Fibroblast of villous mesenchyme (primary cell): ENCODE results near the gene ERC1. TPM values are rescaled to one million over a fixed set of nuclear protein-coding genes. Genes with fewer than 3 reads are reported as not detected.

Source experiments
- DNase-seq: peaks from one replicate; pipeline ENCODE4 v3.0.0-alpha.2; 2010; ENCODE audit warnings: low read depth
- H3K4me3 ChIP-seq: 2 replicates; pipeline ENCODE4 v1.5.1; 2011; ENCODE audit warnings: low read depth, mild to moderate bottlenecking, low read length
- total RNA-seq: library from RNA; depleted of rRNA; stranded (reverse); fragments of >200 nt; gene quantifications from 2 replicates; pipeline ENCODE4 v1.2.3, GENCODE V29; 2012
- TF ChIP-seq, protein P1 (sequence below): IDR thresholded peaks from 2 replicates; pipeline ENCODE4 v1.5.1; 2012; ENCODE audit warnings: low read depth, mild to moderate bottlenecking, low read length; ENCODE audit not compliant: insufficient read depth

Gene ERC1
- total RNA-seq, 1 donor = 49.7 TPM

DNA sequence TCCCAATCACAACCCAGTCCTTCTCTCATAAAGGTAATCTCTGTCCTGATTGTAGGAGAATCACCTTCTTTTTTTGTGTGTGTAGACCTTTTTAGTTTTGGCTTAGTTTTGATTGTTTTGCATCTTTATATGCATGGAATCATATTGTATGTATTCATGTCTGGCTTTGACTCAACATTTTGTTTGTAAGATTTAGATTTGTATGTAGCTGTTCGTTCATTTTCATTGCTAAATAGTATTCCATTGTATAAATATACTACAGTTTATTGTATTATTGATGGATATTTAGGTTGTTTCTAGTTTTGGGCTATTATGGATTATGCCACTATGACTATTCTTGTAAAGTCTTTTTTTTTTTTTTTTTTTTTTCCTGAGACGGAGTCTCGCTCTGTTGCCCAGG, 10.5 kb downstream of the ERC1 start:
- TF ChIP-seq, protein P1, sequence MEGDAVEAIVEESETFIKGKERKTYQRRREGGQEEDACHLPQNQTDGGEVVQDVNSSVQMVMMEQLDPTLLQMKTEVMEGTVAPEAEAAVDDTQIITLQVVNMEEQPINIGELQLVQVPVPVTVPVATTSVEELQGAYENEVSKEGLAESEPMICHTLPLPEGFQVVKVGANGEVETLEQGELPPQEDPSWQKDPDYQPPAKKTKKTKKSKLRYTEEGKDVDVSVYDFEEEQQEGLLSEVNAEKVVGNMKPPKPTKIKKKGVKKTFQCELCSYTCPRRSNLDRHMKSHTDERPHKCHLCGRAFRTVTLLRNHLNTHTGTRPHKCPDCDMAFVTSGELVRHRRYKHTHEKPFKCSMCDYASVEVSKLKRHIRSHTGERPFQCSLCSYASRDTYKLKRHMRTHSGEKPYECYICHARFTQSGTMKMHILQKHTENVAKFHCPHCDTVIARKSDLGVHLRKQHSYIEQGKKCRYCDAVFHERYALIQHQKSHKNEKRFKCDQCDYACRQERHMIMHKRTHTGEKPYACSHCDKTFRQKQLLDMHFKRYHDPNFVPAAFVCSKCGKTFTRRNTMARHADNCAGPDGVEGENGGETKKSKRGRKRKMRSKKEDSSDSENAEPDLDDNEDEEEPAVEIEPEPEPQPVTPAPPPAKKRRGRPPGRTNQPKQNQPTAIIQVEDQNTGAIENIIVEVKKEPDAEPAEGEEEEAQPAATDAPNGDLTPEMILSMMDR = no peak
- DNase-seq = no peak
- H3K4me3 ChIP-seq = no peak overlapping the region

DNA sequence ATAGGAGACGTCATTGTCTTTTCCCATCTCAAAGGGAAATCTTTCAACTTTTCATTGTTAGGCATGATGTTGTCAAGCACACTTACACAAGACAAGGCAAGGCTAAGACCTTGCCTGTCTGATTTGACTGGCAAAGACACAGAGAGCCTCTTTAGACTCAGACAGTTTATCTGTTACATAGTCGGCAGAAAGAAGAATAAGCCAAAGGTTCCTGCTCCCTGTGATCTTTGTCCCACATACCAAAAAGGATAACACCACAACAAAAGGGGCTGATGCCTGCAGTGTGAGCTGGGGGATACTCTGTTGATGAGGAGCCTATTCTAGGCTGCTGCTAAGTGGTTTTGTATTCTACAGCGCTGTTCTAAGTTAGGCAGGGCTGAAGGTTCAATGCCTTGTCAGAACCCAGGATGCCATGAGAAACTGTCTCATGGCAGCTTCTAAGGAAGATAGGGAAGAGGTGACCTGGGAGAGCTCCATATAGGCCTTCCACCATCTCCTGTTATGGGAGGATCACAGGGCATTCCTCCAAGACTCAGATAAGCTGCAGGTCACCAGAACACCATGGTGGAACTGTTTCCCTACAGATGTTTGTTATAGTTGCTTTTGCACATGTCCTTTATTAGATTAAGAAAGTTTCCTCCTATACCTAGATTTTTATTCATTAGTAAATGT, 12.7 kb downstream of the ERC1 start:
- no peak overlapping the region for H3K4me3 ChIP-seq
- DNase-seq = no peak
- TF ChIP-seq, protein P1 = no peak

DNA sequence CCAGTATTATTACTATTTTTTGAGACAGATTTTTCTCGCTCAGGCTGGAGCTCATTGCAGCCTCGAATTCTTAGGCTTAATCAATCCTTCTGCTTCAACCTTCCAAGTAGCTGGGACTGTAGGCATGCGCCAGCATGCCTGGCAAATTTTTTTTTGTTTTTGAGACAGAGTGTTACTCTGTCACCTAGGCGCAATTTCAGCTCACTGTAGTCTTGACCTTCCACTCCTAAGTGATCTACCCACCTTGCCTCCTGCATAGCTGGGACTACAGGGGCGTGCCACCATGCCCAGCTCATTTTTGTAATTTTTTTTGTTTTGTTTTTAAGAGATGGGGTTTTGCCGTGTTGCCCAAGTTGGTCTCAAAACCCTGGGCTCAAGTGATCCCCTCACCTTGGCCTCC, 15.2 kb downstream of the ERC1 start:
- TF ChIP-seq, protein P1 = no peak
- H3K4me3 ChIP-seq = no peak overlapping the region
- no peak for DNase-seq

DNA sequence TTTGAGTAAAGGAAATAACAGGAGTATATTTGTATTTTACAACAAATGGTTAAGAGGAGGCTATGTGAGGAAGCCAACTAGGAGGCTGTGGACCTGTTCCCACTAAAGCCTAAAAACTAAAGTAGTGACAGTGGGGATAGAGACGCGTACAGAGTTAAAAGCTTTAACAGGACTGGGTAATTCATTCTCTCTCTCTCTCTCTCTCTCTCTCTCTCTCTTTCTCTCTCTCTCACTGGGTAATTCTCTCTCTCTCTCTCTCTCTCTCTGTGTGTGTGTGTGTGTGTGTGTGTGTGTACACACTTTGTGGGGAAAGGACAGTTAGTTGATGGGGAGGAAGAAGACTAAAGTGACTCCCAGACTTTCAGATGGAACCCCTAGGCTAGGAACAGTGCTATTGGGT, 16.3 kb downstream of the ERC1 start:
- TF ChIP-seq, protein P1 = no peak
- DNase-seq = no peak
- no peak overlapping the region for H3K4me3 ChIP-seq

DNA sequence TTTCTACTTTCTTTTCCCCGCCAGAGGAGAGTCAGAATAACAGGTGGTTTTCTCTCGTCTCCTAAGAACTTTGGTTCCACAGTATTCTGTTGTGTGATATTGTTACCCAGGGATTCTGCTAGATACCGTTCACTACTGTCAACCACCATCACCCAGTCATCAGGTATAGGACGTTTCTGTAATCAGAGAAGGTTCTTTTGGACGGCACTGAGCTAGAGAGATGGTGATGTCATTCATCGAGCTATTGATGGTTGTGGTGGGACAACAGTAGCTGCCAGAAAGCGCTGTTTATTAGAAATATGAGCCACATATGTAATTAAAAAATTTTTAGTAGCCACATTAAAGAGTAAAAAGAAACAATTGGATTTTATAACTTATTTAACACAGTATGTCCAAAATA, 17.0 kb downstream of the ERC1 start:
- H3K4me3 ChIP-seq = no peak overlapping the region
- TF ChIP-seq, protein P1 = no peak
- DNase-seq = no peak

DNA sequence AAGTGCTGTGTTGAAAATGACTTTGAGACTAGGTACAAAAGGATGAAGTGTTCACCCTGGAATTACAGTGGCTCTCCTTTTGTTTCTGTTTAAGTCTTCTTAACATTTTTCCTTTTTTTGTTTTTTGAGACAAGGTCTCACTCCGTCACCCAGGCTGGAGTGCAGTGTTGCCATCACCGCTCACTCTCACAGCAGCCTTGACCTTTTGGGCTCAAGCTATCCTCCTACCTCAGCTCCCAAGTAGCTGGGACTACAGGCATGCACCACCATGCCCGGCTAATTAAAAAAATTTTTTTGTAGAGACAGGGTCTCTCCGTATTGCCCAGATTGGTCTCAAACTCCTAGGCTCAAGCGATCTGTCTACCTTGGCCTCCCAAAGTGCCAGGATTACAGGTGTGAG, 20.1 kb downstream of the ERC1 start:
- TF ChIP-seq, protein P1 = no peak
- H3K4me3 ChIP-seq = no peak overlapping the region
- DNase-seq = no peak
